CD4-positive, alpha-beta T cell treated with Interleukin-15 for 4 hours (primary cell): ENCODE measurements around the gene GRAMD1C.

Experiments used
- DNase-seq: peaks from one replicate; pipeline ENCODE4 v3.0.0-alpha.2; 2020; ENCODE audit warnings: low spot score

Gene GRAMD1C

GRCh38 chr3:113852506-113852905 lies 13.9 kb downstream of the GRAMD1C start:
- no peak for DNase-seq

GRCh38 chr3:113867506-113867905 lies 28.9 kb downstream of the GRAMD1C start:
- no peak for DNase-seq

GRCh38 chr3:113873293-113873692 lies 34.7 kb downstream of the GRAMD1C start:
- DNase-seq, result no peak

GRCh38 chr3:113873814-113874526 lies 35.4 kb downstream of the GRAMD1C start:
- no peak for DNase-seq

- no peak for DNase-seq
Measured at GRCh38 chr3:113878403-113878802, 39.8 kb downstream of the GRAMD1C start.

GRCh38 chr3:113885050-113885449 lies 46.5 kb downstream of the GRAMD1C start:
- no peak for DNase-seq

GRCh38 chr3:113890256-113890900 lies 51.8 kb downstream of the GRAMD1C start:
- DNase-seq, result no peak

- DNase-seq, result no peak
Measured at GRCh38 chr3:113894927-113895326, 56.3 kb downstream of the GRAMD1C start.

- no peak for DNase-seq
Measured at GRCh38 chr3:113895964-113896363, 57.4 kb downstream of the GRAMD1C start.

- DNase-seq, result no peak
Measured at GRCh38 chr3:113896930-113897329, 58.3 kb downstream of the GRAMD1C start.

GRCh38 chr3:113897373-113897777 lies 58.8 kb downstream of the GRAMD1C start:
- DNase-seq, result no peak

- DNase-seq, result no peak
Measured at GRCh38 chr3:113898892-113899291, 60.3 kb downstream of the GRAMD1C start.

GRCh38 chr3:113906568-113907140 lies 68.1 kb downstream of the GRAMD1C start:
- no peak for DNase-seq

GRCh38 chr3:113908133-113908532 lies 69.5 kb downstream of the GRAMD1C start:
- no peak for DNase-seq

- DNase-seq, result no peak
Measured at GRCh38 chr3:113910966-113911365, 72.4 kb downstream of the GRAMD1C start.

GRCh38 chr3:113912552-113913236 lies 74.1 kb downstream of the GRAMD1C start:
- DNase-seq, result peak; percentile 59

GRCh38 chr3:113914646-113915045 lies 76.1 kb downstream of the GRAMD1C start:
- DNase-seq, result no peak

GRCh38 chr3:113927556-113927955 lies 89.0 kb downstream of the GRAMD1C start:
- DNase-seq, result no peak

GRCh38 chr3:113946831-113947230 lies 108.2 kb downstream of the GRAMD1C start:
- no peak for DNase-seq

GRCh38 chr3:113947372-113948014 lies 108.9 kb downstream of the GRAMD1C start, which contains the start of gene ZDHHC23:
TSS of gene ZDHHC23 (plus strand) at chr3:113948013. CDS start at chr3:113948803, 790 bp downstream.
- peak; percentile 57 for DNase-seq

GRCh38 chr3:113948015-113948917 lies 109.7 kb downstream of the GRAMD1C start:
- DNase-seq, result no peak
